Lower lobe of right lung (tissue), 2 donors: ENCODE data around the gene ATIC. TPM values are rescaled to one million over a fixed set of nuclear protein-coding genes. Genes with fewer than 3 reads are reported as not detected.

ENCODE experiments used
- ATAC-seq, 2 donors: fragments of 200-7000 bp; cut with Tn5 transposase; one replicate each; pipeline ENCODE4 v1.9.1; 2020 to 2022; ENCODE audit warnings: mild to moderate bottlenecking in 2 of 2, moderate library complexity in 2 of 2
- DNase-seq: peaks from one replicate; pipeline ENCODE4 v3.0.0-alpha.2; 2020
- H3K27ac ChIP-seq: fragments of 200-600 bp; one replicate; pipeline ENCODE4 v1.8.0; 2022
- H3K27me3 ChIP-seq: fragments of 200-600 bp; one replicate; pipeline ENCODE4 v1.8.0; 2022; ENCODE audit warnings: low read depth
- H3K36me3 ChIP-seq: fragments of 200-600 bp; one replicate; pipeline ENCODE4 v1.8.0; 2022; ENCODE audit warnings: mild to moderate bottlenecking
- H3K4me1 ChIP-seq: fragments of 200-600 bp; one replicate; pipeline ENCODE4 v1.8.0; 2022
- H3K4me3 ChIP-seq: fragments of 200-600 bp; one replicate; pipeline ENCODE4 v1.8.0; 2022; ENCODE audit warnings: mild to moderate bottlenecking
- H3K9me3 ChIP-seq: fragments of 200-600 bp; one replicate; pipeline ENCODE4 v1.8.0; 2022
- intact Hi-C: fragments of 100-400 bp; cut with DNase I; formaldehyde crosslinking; loops from one replicate; pipeline ENCODE4 v1.11.0; 2022
- long read RNA-seq: library from polyadenylated mRNA; unstranded; transcript quantifications from one replicate; pipeline ENCODE4 v2.0.0, GENCODE V29; 2021
- total RNA-seq: library from RNA; stranded (reverse); fragmentation: NEBNext Ultra II Directional; extraction: Animal tissue kit (Norgen Biotek cat#: 25700); gene quantifications from one replicate; pipeline ENCODE4 v1.2.1, GENCODE V29; 2021
- TF ChIP-seq, protein P1 (sequence below): fragments of 200-600 bp; IDR thresholded peaks from one replicate; pipeline ENCODE4 v1.8.0; 2022; ENCODE audit warnings: antibody characterized with exemption, mild to moderate bottlenecking
- donor health status: DM: no; HTN: yes; CAD: no; lungs with severe emphysema.

Gene ATIC
- total RNA-seq: 65.5 TPM
- long read RNA-seq, transcript ATIC-201 (16 exons, 2,213 nt): major isoform, 41 of 69 reads
- long read RNA-seq, transcript ATIC-205 (15 exons, 2,275 nt): minor isoform, 5 of 69 reads
- long read RNA-seq, partial matches to known transcripts: 14 of 69 reads
- long read RNA-seq, other reads (novel, unspliced or antisense): 8 of 69 reads

DNA sequence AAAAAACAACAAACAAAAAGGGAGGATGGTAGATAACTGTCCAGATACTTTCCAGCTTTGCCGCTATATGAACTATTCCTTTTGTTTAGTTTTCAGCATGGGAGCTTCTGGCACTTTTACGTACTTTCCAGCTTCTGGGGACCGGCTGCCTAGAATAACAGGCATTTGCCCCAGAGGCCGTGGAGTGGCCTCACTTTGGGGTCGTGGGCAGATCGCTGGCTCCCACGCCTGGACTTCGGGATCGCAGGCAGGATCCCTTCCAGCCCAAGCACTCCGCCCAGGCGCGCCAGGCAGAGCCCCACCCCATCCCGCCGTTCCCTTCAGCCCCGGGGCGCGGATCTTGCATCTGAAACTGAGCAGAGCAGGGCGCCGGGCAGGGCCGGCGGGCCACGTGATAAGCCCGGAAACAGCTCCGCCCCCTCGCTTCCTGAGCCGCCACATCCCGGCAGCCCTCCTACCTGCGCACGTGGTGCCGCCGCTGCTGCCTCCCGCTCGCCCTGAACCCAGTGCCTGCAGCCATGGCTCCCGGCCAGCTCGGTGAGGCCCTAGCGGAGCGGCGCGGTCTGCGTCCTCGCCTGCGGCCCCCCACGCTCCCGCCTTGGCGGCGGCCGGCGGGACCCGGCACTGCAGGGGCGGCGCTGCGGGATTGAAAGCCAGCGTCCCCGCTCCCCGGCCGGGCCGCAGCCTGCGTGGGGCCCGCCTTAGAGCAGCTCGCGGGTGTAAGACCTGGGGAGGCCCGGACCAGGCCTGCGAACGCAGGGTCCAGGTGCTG lies at the start of gene ATIC:
ATIC (plus strand) TSS at position 435 of the 772 bp plus-strand sequence; CDS start at position 519, 84 bp downstream.
- Histone ChIP-seq H3K36me3 (peaks cover 5% of the 10 kb centered on the region), H3K27me3 (no peaks in the 10 kb centered on the region), H3K4me1 (peaks cover 7% of the 10 kb centered on the region), H3K4me3 (peak within 1 kb of the TSS; percentile 73), H3K9me3 (no peaks in the 10 kb centered on the region), H3K27ac (peak within 1 kb of the TSS; percentile 85)
- intact Hi-C loops: no loop called here
- TF ChIP-seq, protein P1, sequence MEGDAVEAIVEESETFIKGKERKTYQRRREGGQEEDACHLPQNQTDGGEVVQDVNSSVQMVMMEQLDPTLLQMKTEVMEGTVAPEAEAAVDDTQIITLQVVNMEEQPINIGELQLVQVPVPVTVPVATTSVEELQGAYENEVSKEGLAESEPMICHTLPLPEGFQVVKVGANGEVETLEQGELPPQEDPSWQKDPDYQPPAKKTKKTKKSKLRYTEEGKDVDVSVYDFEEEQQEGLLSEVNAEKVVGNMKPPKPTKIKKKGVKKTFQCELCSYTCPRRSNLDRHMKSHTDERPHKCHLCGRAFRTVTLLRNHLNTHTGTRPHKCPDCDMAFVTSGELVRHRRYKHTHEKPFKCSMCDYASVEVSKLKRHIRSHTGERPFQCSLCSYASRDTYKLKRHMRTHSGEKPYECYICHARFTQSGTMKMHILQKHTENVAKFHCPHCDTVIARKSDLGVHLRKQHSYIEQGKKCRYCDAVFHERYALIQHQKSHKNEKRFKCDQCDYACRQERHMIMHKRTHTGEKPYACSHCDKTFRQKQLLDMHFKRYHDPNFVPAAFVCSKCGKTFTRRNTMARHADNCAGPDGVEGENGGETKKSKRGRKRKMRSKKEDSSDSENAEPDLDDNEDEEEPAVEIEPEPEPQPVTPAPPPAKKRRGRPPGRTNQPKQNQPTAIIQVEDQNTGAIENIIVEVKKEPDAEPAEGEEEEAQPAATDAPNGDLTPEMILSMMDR: no peak
- DNase-seq (peak; percentile 97), ATAC-seq (peak; percentile 99)

DNA sequence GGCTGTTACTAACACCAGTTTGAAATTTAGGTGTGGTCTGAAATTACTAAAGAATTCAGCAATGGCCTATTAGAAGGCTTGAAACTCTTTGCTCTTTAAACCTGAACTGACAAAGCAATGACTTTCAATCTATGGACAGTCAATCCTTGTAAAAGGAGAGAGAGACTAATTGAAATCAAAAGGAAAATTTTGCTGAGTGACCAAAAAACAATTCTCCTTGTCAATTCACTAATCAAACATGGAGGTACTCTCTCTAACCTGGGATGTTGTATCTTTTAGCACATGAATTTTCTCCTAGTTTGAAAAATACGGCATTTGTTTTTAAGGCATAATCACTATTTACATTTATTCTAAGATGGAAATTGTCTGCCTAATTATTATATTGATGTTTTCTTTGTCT lies 49.6 kb upstream of the ATIC start:
- ATAC-seq (no peak), DNase-seq (no peak)
- Histone ChIP-seq H3K36me3 (no peaks in the 10 kb centered on the region), H3K4me1 (no peaks in the 10 kb centered on the region), H3K27ac (no peak overlapping the region), H3K9me3 (no peaks in the 10 kb centered on the region), H3K4me3 (no peak overlapping the region), H3K27me3 (no peaks in the 10 kb centered on the region)
- intact Hi-C loops: no loop called here
- TF ChIP-seq, protein P1: no peak

DNA sequence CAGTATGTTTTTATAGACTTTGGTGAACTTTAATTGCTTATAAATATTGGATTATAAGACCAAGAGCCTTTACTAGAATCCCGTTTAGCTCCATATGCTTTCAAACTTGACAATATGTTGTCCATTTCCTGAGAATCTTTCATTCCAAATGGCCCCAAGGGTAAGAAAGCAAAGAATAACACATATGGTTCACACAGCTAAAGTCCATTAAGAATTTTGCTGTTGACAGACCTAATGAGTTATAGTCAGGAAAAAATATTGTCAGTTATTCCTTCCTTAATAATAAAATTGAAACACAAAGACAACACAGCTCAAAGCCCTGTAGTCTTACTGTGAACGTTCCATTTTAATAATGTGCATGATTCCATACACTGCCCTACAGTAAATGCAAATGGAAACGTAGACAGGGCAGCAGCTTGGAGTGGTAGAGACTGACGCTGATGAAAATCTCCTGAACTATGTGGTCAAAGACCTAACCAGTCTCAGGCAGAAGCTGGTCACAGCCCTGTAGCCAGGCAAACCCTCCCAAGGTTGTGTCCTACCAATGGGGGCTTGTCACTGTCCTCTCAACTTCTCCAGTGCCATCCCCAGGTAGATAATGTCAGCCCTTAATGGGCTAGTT lies 49.0 kb upstream of the ATIC start:
- H3K9me3 ChIP-seq: no peaks in the 10 kb centered on the region
- TF ChIP-seq, protein P1: no peak
- DNase-seq (no peak), ATAC-seq (no peak)
- no peaks in the 10 kb centered on the region for H3K36me3 ChIP-seq
- H3K27me3 ChIP-seq: no peaks in the 10 kb centered on the region
- H3K4me1 ChIP-seq: no peaks in the 10 kb centered on the region
- no peak overlapping the region for H3K4me3 ChIP-seq
- intact Hi-C loops: no loop called here
- H3K27ac ChIP-seq: no peak overlapping the region

DNA sequence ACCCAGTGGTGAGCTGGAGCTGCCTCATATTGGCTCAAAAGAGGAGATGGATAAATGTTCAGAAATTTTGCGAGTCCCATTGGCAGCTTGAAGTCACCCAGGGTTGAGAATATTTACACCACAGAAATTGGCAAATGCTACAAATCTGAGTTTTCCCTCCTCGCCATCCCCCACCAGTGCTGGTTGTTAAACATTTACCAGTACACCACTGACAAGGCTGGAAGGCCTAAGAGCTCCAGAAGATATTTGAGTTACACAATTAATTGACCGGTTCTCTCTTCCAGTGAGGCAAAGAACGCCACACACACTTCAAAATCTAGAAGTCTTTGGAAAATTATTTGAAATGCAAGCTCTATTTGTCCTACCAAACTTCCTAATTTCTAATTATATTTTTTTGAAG lies 47.5 kb upstream of the ATIC start:
- H3K36me3 ChIP-seq: no peaks in the 10 kb centered on the region
- ATAC-seq (no peak), DNase-seq (no peak)
- no peaks in the 10 kb centered on the region for H3K4me1 ChIP-seq
- no peak overlapping the region for H3K27ac ChIP-seq
- TF ChIP-seq, protein P1: no peak
- intact Hi-C loops: no loop called here
- no peaks in the 10 kb centered on the region for H3K9me3 ChIP-seq
- H3K4me3 ChIP-seq: no peak overlapping the region
- H3K27me3 ChIP-seq: no peaks in the 10 kb centered on the region

DNA sequence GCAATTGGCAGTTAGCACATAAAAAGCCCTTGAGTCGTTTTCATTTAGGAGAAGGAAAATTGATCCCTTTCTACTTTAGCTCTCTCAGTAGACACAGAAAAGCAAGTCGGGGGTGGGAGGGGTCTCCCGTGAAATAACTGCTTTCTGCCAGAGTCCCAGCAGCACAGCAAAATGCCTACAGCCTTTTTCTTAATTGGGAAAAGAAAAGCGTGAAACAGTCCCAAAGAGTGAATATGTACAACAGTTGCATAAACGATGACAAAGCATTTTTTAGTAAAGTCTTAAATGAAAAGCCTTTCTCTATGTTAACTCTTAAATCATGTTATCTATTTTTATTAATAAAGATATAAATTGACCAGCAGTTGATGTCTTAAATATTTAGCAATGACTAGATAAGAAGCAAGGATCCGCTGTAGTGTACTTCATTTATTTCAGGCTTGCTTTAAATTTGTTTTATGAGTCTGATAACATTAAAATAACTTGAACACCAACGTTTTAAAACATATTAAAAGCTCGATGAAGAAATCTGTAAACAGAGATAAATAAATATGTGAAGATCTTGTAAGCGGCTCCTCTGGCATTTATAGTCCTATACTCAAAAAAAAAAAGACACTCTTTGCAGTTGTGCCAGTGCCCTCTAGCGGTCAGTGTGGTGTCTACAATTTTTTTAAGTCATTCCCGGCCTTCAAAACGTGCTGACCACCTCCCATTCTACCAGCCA lies 42.3 kb upstream of the ATIC start:
- no peaks in the 10 kb centered on the region for H3K4me1 ChIP-seq
- TF ChIP-seq, protein P1: peak; percentile 79
- no peak overlapping the region for H3K4me3 ChIP-seq
- no peak overlapping the region for H3K27ac ChIP-seq
- intact Hi-C loops: no loop called here
- no peaks in the 10 kb centered on the region for H3K9me3 ChIP-seq
- H3K36me3 ChIP-seq: no peaks in the 10 kb centered on the region
- DNase-seq (no peak), ATAC-seq (peak; percentile 81 to 86)
- H3K27me3 ChIP-seq: no peaks in the 10 kb centered on the region
